RPMI8226 (cell line): ENCODE measurements around the gene PRKAR1B.

Source experiments
- DNase-seq: peaks from one replicate; pipeline ENCODE4 v3.0.0-alpha.2; 2015

The PRKAR1B gene

DNA sequence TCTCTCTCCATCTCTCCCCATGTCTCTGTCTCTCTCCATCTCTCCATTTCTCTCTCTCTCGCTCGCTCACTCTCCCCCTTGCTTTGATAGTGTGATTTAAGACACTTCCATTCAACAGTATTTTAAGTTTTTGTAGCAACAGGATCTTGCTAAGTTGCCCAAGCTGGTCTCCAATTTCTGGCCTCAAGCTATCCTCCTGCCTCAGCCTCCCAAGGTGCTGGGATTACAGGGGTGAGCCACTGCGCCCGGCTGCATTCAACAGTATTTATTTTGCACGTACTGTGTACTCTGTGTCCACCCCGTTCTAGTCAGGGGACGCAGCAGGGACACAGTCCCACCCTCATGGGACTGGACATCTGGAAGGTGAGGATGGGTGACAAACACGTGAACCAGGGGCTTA is 193.0 kb downstream of the PRKAR1B start:
- DNase-seq, result no peak

DNA sequence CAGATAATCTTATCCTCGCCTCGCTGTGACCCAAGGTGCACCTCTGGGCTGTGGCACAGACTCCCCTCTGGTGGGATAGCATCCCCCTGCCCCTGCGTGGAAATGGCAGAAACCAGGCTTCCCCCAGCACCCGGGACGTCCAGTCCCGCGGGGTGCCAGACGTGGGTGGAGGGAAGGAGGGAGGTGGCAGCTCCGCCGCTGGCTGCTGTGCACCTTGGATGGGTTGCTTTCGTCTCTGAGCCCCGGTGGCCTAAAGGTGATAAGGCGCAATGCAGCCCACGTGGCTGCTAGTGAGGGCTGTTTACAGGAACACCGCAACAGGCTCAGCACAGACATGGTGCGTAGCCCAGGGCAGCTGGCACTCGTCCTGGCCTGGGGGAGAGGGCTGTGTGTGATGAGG is 193.8 kb downstream of the PRKAR1B start:
- no peak for DNase-seq

DNA sequence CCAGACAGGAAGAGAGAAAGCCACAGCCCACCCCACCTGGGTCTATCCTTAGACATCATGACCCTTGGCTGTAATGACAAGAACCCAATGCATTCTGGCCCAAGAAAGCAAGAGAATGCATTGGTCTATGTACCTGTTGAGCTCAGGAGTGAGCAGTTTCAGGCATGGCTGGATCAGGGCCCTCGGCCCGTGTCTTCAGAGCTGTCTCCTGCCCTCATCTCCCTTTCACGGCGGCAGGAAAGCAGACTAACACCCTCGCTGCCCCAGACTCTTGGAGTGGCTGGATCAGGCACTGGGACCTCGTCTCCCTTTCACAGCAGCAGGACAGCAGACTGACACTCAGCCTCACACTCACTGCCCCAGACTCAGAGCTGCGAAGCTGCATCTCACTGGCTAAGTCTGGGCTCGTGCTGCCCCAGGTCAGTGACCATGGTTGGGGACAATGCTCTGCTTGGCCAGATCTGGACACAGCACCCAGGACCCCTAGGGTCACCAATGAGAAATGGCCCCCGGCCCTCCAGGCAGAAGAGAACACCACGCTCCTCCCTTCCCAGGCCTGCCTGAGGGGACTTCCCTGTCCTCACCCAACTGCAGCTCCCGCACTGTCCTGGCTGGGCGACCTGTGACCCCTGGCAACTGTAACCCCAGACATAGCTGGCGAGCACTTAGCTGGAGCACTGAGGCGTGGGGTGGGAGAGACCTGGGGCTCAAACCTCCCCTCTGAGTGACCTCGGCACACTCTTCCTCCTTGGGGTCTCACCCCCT is 194.5 kb downstream of the PRKAR1B start:
- DNase-seq, result no peak

DNA sequence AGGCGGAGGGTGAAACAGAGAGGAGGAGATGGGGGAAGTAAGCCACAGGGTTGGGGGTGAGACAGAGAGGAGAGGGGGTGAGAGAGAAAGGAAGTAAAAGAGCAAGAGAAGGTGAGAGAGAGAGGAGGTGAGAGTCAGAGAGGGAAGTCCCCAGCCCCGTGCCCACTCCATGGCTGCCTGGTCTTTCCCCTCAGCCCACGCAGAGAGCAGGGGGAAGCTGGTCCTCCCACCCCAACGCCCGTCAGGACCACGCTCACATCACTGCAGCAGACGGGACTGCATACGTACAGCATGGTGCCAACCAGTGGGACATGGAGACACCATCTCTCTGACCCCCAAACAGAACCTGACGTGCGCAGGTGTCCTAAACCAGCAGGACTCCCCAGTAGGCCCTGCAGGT is 195.3 kb downstream of the PRKAR1B start:
- DNase-seq, result no peak

DNA sequence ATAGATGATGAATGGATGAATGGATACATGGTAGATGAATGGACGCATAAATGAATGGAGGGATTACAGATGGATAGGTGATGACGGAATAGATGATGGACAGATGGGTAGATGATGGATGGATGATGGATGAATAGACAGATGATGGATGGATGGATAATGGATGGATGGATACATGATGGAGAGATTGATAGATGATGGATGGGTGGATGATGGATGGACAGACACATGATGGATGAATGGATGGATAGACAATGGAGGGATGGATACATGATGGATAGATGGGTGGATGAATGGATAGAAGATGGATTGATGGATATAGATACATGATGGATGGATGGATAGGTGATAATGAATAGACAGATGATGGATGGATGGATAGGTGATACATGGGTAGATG is 198.6 kb downstream of the PRKAR1B start:
- DNase-seq, result no peak

DNA sequence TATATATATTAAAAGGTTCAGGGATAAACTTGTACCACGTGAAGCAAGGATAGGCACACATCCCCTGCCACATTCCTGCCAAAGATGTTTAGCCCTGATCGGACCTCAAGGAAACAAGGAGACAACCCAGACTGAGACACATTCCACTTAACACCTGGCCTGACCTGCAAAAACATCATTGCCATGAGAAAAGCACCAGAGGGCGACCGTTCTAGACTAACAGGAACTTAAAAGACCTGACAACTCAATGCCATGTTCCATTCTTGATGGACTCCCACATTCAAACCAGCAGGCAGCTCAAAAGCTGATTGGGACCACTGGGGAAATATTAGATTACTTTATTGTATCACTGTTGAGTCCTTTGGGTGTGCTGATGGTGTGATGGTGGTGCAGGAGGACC is 199.4 kb downstream of the PRKAR1B start:
- peak; percentile 33 for DNase-seq

DNA sequence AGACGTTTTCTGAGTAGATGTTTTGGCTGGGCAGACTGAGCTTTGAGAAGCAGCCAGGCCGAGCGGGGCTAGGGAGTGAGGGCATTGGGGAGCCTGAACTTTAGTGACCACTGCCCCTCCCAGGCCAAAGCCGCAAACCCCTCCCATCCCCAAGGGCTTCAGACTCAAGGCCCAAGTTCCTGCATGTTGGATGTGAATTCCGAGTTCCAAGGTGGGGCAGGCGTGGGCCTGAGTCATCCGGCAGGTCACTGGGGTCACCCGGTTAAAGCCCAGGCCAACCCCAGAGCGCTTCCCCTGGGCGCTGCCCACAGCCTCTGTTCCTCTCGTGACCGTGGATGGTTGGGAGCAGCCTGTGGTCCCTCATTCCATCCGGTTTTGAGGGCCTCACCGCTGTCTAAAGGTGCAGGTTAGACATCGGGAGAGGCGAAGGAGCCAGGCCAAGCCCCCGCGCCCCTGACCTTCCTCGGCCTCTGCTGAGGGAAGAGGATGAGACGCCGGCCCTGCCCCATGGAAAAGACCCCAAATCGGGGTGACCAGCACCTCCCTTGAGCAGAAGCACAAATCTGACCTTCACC is 200.5 kb downstream of the PRKAR1B start:
- no peak for DNase-seq

DNA sequence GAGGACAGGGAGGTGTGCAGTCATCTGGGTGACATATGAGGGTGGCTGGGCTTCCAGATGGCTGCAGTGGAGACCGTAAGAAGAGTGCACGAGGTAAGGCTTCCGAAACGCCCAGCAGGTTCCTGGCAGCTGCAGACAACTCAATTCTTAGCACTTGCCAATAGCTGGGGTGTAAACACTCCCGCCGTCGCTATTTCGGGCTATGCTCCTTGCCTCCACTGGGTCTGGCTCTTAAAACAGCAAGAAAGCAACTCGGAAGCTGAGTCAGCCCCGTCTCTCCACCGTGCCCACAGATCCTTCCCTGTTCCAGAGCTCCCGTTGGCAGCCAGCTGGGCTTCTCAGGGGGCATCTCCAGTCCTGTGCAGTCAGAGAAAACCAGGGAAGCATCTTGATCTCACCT is 201.3 kb downstream of the PRKAR1B start:
- peak; percentile 80 for DNase-seq

DNA sequence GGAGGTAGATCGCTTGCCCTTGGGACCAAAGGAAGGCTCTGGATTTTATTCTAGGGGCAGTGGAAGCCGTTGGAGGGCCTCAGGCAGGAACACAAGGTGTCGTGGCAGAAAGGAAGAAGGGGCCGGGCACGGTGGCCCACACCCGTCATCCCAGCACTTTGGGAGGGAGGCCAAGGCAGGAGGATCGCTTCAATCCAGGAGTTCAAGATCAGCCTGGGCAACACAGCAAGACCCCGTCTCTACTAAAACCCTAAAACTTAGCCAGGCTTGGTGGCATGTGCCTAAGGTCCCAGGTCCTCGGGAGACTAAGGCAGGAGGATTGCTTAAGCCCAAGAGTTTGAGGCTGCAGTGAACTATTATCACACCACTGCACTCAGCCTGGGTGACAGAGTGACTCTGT is 202.3 kb downstream of the PRKAR1B start:
- DNase-seq, result no peak

DNA sequence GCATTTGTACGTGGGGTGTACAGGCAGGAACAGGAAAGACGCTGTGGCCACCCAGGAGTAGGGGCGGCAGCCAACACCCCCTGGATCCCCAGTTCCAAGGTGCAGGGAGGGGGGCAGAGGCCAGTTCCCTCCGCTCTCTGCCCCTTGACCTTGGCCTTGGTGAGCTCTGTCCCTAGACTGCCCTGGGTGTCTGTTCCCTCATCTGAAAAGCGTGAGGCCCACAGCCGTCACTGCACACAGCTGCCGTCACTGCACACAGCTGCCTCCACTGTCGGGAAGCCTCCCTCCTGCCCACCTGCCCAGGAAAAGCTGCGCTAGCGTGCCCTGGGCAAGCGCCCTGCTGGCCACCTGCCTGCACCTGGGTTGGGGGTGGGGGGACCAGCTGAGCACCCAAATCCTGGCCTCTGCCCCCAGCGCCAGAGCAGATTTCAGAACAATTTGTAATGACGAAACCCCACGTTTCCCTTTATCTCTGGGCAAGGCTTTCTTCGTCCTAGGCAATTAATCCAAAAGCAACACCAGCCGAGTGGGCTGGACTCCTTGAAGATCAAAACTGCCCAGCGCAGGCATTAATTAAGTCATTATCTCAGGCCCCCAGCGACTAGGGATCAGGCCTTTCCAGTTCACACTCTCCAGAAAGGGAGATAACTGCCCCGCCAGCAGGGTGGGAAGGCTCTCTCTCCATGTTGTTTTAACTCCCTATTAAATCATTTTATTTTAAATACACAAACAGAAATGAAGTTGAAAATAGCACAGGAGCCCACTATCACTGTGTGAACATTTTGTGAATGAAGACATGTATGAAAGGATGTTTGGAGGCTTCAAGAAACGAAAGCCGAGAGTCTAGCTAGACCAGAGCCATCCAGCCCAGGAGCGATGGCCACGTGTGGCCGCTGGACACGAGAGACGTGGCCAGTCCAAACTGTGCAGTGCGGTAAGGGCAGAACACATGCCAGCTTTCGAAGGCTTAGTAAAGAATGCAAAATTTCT is 203.4 kb downstream of the PRKAR1B start:
- DNase-seq, result peak; percentile 94

DNA sequence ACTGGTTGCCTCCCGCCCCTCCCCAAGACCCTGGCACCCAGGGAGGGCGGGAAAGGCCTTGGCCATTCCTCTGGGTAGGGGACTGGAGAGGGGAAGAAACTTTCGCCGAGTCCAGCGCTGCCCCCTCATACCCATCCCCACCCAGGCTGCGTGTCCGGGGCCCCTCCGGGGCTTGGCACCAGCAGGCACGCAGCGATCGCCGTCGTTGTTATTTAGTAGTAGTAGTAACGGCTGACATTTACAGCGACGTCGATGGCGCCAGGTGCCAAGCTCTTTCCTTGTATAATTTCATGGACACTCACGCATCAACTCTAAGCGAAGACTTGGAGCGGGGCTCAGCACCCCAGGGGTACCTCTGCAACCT is 204.1 kb downstream of the PRKAR1B start:
- no peak for DNase-seq

DNA sequence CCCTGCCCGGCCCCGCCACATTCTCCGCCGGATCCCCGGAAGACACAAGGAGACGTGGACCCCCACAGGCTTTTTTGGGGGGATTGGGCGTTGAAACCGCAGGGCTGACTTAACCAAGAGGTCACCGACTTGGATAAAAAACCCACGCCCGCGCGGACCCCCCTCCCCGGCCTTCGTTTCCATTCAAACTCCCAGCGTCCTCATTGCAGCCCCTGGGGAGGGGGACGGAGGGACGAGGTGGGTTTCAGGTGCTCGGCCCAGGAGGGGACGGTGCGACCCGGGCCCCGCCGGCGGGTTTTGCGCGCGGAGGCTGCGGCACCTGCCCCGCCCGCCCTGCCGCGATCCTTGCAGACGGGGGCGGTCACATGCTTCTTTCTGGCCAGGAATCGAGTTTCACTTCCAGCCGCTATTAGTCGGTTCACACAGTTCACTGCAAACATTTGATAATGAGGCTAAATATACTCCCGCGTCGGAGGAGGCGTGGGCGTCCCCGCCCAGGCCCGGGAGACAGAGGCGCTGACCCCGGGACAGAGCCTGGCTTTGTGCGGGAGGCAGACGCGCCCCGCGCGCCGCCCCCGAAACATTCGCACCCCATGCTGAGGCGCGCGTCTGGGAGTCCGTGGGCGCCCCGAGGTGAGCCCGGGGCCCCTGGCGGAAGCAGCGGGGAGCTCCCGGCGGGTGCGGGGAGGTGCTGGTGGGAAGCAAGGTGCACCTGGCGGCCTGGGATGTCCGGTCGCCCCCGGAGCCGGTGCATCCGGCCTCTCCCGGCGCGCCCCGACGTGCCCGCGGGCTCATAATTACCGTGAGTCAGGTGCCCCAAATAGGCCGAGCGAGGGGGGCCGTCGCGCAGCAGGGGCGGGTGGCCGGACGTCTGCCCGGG is 204.8 kb downstream of the PRKAR1B start:
- DNase-seq, result peak; percentile 92

DNA sequence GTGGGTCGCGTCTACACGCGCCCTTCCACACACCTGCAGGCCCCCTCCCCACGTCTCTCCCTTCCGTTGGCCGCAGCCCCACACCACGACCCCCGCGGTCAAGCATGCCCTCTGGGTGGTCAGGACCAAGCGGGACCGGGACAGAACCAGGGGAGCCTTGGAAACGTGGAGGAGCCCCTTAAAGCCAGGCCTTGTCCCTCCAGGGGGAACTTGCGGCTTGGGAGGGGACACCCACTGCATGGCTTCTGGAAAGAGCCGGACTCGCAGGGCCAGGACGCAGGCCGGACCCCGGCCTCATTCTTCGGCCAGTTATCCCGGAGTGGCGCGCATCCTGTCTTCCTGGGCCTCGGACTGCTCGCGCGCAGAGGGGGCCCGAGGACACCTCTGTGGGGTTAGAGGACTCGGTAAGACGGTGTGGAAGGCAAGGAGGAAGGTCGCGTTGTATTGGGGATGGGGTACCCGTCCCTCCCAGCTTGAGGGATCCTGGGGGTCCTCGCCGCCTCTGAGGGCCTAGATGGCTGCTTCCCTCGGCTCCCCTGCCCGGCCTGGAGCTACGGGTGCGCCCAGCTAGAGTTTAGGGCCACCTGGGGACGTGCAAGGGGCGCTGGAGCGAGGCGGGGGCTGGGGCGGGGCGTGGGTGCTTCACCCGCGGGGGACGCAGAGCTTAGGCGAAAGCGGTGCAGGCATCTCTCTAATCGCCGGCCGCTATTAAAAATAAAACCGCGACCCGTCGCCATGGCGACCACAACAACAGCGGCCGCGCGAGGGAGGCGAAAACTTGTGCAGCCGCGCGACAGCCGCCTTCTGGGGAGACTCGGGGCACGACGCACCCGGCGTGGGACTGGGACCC is 205.6 kb downstream of the PRKAR1B start:
- DNase-seq, result peak; percentile 92

DNA sequence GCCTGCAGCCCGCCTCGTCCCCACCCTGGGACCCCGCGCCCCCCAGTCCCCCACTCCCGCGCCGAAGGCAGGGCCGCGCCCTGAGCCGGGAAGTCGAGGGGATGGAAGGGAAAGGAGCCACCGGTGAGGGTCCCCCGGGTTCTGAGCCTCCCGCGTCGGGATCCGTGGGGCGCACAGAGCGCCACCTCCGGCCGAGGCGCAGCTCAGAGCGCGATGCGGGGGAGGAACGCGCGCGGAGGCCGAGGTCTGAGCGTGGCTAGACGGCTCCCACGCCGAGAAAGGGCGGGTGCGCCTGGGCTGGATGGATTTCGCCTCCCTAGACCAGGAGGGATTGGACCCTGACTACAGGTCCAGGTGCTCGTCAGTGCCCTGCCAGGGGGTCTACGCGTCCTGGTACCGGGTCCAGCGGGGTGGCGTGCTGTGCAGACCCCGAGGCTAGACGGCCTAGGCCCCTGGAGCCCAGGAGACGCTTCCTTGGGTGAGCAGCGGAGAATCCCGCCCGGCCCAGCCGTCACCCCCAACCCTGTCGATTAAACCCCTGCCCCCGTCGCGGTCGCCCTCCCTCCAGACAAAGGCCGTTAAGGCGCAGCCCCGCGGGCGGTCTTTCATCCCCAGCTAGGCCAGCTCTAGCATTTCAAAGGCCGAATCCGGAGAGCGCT is 206.4 kb downstream of the PRKAR1B start:
- peak; percentile 26 for DNase-seq

DNA sequence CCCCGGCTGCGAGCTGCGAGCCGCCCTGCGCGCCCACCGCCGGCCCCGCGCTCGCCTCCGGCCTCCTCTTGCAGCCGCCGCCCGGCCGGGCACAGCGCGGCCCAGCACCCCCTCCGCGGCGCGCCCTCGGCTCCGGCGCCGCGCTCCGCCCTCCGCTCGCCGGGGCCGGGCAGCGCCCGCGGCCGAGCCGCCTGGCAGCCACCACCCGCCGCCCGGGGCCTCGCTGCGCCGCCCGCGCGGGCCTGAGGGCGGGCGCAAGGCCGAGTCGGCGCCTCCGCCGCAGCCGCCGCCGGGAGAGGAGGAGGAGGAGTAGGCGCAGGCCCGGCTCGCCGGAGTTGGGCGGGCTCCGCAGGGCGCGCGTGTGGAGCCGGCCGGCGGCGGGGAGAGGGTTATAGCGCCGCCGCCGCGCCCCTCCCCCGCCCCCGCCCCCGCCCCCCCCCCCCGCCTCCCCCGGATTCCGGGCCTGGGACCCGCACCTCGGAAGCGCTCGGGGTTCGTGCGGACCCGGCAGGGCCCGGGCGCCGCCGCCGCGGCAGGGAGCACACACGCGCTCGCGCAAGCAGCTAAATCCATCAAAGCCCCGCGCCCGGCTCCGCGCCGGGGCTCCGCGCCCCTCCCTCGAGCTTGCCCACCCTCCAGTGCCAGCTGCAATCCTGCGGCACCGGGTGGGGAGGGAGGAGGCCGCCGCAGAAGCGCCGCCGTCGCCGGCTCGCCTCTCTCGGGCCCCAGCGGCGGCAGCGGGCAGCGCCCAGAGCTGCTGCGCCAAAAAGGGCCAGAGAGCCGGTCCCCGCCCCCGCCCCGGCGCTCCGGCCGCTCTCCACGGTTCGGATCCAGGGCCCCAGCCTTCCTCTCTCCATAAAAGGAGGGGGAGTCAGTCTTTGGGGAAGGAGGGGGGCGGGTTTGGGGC is 207.3 kb downstream of the PRKAR1B start, which contains the start of gene PDGFA:
Gene PDGFA (minus strand): TSS at position 363 of the 907 bp plus-strand sequence. CDS start 845 bp downstream, outside the sequence.
- DNase-seq, result peak; percentile 83

DNA sequence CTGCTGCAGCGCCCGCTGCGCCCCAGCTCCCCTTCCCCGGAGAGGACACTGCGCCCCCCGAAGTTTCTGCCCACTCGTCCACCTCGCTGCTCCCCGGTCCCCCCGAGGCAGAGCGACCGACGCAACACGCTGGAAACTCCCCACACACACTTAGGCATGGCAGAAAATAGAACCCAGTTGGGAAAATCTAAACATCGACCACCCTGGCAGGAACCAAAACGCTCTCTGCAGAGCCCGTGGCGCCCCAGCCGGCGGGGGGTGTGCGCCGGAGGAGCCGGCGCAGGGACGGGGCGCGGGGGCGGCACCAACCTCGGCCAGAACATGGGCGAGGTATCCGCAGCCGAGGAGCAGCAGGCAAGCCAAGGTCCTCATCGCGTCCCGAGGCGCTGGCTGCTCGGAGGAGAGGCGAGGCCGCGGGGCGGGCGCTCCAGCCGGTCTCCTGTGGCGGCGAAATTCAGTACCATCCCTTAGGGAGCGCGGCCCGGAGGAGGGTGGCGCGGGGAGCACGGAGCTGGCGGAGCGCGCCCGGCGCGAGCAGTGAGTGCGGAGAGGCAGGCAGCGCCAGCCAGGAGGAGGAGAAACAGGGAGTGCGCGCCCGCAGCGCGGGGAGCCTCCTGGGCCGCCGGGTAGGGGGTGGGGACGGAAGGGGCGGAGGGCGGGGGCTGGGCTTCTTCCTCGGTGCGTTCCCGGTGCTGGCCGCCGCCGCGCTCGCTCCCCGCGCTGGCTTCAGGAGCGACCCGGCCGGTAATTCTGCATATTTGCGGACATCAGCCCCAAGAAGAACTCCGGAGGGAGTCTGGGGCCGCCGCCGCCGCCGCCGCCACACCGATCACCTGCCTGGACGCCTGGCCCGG is 208.2 kb downstream of the PRKAR1B start:
- peak; percentile 83 for DNase-seq

DNA sequence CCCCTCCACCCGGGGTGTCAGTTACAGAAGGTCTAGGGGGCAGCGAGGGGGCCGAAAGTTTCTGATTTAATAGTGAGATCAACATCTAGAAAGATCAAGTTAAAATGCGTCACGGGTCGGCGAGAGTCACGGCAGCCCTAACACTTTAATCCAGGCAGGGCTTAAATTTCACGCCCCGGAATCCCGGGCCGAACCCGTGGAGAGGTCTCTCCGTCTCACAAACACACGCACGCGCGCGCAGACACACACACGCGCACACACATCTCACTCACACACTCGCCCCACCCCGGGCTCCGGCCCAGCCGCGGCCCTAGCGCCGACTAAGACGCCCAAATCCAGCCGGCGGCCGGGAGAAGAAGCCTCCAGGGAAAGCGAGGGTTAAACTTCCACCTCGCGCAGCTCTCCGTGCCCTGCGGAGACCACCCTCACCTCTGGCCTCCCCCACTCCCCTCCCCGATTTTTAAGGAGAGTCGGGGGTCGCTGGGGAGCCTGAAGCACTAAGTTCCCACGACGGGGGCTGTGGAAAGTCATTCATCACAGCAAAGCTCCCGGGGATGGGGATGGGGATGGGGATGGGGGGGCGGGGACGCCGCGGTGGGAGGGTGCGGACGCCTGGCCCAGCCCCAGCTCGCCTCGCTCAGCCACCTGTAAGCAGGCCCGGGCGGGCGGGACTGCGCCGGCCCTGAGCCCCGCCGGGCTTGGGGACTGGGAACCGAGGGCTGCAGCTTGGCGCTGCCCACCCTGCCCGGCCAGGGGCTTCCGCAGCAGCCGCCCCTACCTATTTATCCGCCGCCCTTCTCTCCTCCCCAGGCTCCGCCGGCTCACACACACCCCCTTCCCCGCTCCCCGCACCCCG is 209.1 kb downstream of the PRKAR1B start:
- peak; percentile 69 for DNase-seq
